Panc1 (cell line): ENCODE data around the gene SOBP. TPM values are rescaled to one million over a fixed set of nuclear protein-coding genes. Genes with fewer than 3 reads are reported as not detected.

Source experiments
- ATAC-seq: fragments of 200-7000 bp; cut with Tn5 transposase; 2 replicates; pipeline ENCODE4 v1.9.1; 2020; ENCODE audit warnings: mild to moderate bottlenecking, moderate library complexity
- BruUV-seq: library from RNA; stranded (reverse); fragments of 400-500 nt; replicated peaks from 2 replicates; lab custom pipeline; 2021; lab: Mats Ljungman, UMichigan
- CTCF ChIA-PET: fragments of 300-600 bp; sonication (Branson Sonifier 250); formaldehyde crosslinking; loops from one replicate; lab custom pipeline; 2022; ENCODE audit warnings: antibody characterized with exemption; lab: Charles Lee
- POLR2A ChIA-PET: fragments of 300-600 bp; sonication (Branson Sonifier 250); formaldehyde crosslinking; loops from one replicate; lab custom pipeline; 2022; ENCODE audit warnings: antibody characterized with exemption; lab: Charles Lee
- DNase-seq: peaks from one replicate; pipeline ENCODE4 v3.0.0-alpha.2; 2010; ENCODE audit warnings: low read depth, low spot score
- H3K27ac ChIP-seq: 2 replicates; pipeline ENCODE4 v1.5.1; 2011; ENCODE audit warnings: mild to moderate bottlenecking, low read length, inconsistent platforms
- H3K27me3 ChIP-seq: fragments of 200-500 bp; sonication (Bioruptor generic); 2 replicates; pipeline ENCODE4 v1.6.0; 2014; ENCODE audit warnings: low read length, inconsistent platforms; ENCODE audit not compliant: control insufficient read depth, insufficient read depth
- H3K36me3 ChIP-seq: fragments of 200-500 bp; sonication (Bioruptor generic); 2 replicates; pipeline ENCODE4 v1.5.1; 2014; ENCODE audit warnings: inconsistent platforms, mild to moderate bottlenecking, low read length, moderate library complexity; ENCODE audit not compliant: control insufficient read depth, insufficient read depth
- H3K4me1 ChIP-seq: 2 replicates; pipeline ENCODE4 v1.5.1; 2011; ENCODE audit warnings: inconsistent platforms, mild to moderate bottlenecking, low read length, moderate library complexity; ENCODE audit not compliant: control insufficient read depth, insufficient read depth
- H3K4me3 ChIP-seq, 2 experiments: 2 replicates each; pipeline ENCODE4 v1.5.1; 2011 to 2012; ENCODE audit warnings: low read depth in 2 of 2, low read length in 2 of 2, mild to moderate bottlenecking in 2 of 2, inconsistent platforms in 1 of 2, moderate library complexity in 1 of 2
- H3K9me3 ChIP-seq: fragments of 200-500 bp; sonication (Bioruptor generic); 2 replicates; pipeline ENCODE4 v1.5.1; 2014; ENCODE audit warnings: low read depth, mild to moderate bottlenecking, inconsistent platforms, low read length, moderate library complexity; ENCODE audit not compliant: control insufficient read depth, insufficient read depth
- POLR2AphosphoS5 ChIP-seq: IDR thresholded peaks from 2 replicates; pipeline ENCODE4 v1.6.1; 2012; ENCODE audit warnings: mild to moderate bottlenecking, low read depth, low read length, moderate library complexity
- SIN3A ChIP-seq: IDR thresholded peaks from 2 replicates; pipeline ENCODE4 v1.6.1; 2012; ENCODE audit warnings: low read depth, mild to moderate bottlenecking, low read length, moderate library complexity, borderline replicate concordance; ENCODE audit not compliant: insufficient read depth
- TCF7L2 ChIP-seq: IDR thresholded peaks from 2 replicates; pipeline ENCODE4 v1.6.1; 2011; ENCODE audit warnings: mild to moderate bottlenecking, low read depth, low read length, inconsistent platforms
- in situ Hi-C: cut with HindIII; loops from 2 replicates; pipeline ENCODE4 v1.10.0; 2016; ENCODE audit warnings: low sequenced_read_pairs, low pct_unique_long_range_greater_than_20kb
- intact Hi-C: fragments of 100-400 bp; cut with micrococcal nuclease; formaldehyde crosslinking; loops from one replicate; pipeline ENCODE4 v1.10.0; 2022; ENCODE audit not compliant: unreplicated experiment
- total RNA-seq: library from RNA; stranded (reverse); gene quantifications from one replicate; pipeline ENCODE4 v1.2.1, GENCODE V29; 2021; ENCODE audit not compliant: unreplicated experiment
- TF ChIP-seq, protein P1 (sequence below), 2 experiments: IDR thresholded peaks; 2 replicates each; pipeline ENCODE4 v1.6.1; 2011 to 2012; ENCODE audit warnings: low read depth in 2 of 2, control low read depth in 1 of 2, low read length in 1 of 2, mild to moderate bottlenecking in 1 of 2, moderate library complexity in 1 of 2; ENCODE audit not compliant: insufficient read depth in 1 of 2
- TF ChIP-seq, protein P2 (sequence below): fragments of 450-650 bp; IDR thresholded peaks from 2 replicates; pipeline ENCODE4 v1.5.1; 2017; ENCODE audit warnings: mild to moderate bottlenecking

SOBP gene
- total RNA-seq, 1 experiment from 2014 or later = 9.0 TPM

DNA sequence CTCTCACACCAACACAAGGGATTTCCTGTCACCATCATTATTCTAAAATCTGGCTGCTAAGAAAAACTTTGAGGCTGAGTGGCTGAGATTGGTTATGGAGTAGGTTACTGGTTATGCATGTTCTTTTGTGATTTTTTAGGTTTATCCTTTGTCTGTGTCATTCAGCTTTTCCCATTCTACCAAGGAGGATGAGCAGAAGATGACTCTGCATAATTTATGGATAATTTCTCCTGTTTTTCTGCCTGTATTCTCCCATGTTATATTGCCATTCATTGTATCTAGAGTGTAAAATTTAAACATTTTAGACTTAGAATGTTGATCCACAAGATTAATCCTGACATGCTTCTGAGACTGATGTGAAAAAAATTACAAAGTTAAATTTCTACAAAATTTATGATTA, 67.8 kb downstream of the SOBP start:
- in situ Hi-C loops = no loop called here
- intact Hi-C loops = no loop called here
- no peaks in the 10 kb centered on the region for H3K27me3 ChIP-seq
- no peaks in the 10 kb centered on the region for H3K36me3 ChIP-seq
- no peak overlapping the region for H3K4me3 ChIP-seq
- no peak overlapping the region for H3K27ac ChIP-seq
- no peaks in the 10 kb centered on the region for H3K9me3 ChIP-seq
- ATAC-seq = no peak
- CTCF ChIA-PET = no interaction called here
- POLR2A ChIA-PET = no interaction called here
- TF ChIP-seq TCF7L2 (no peak), POLR2AphosphoS5 (no peak), SIN3A (no peak)
- TF ChIP-seq, protein P1, sequence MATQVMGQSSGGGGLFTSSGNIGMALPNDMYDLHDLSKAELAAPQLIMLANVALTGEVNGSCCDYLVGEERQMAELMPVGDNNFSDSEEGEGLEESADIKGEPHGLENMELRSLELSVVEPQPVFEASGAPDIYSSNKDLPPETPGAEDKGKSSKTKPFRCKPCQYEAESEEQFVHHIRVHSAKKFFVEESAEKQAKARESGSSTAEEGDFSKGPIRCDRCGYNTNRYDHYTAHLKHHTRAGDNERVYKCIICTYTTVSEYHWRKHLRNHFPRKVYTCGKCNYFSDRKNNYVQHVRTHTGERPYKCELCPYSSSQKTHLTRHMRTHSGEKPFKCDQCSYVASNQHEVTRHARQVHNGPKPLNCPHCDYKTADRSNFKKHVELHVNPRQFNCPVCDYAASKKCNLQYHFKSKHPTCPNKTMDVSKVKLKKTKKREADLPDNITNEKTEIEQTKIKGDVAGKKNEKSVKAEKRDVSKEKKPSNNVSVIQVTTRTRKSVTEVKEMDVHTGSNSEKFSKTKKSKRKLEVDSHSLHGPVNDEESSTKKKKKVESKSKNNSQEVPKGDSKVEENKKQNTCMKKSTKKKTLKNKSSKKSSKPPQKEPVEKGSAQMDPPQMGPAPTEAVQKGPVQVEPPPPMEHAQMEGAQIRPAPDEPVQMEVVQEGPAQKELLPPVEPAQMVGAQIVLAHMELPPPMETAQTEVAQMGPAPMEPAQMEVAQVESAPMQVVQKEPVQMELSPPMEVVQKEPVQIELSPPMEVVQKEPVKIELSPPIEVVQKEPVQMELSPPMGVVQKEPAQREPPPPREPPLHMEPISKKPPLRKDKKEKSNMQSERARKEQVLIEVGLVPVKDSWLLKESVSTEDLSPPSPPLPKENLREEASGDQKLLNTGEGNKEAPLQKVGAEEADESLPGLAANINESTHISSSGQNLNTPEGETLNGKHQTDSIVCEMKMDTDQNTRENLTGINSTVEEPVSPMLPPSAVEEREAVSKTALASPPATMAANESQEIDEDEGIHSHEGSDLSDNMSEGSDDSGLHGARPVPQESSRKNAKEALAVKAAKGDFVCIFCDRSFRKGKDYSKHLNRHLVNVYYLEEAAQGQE (IDR thresholded peaks at IDR 0.05; ENCODE audit: insufficient read depth in 1 of 2, low read depth in 2 of 2, low read length in 1 of 2) = no peak
- TF ChIP-seq, protein P2, sequence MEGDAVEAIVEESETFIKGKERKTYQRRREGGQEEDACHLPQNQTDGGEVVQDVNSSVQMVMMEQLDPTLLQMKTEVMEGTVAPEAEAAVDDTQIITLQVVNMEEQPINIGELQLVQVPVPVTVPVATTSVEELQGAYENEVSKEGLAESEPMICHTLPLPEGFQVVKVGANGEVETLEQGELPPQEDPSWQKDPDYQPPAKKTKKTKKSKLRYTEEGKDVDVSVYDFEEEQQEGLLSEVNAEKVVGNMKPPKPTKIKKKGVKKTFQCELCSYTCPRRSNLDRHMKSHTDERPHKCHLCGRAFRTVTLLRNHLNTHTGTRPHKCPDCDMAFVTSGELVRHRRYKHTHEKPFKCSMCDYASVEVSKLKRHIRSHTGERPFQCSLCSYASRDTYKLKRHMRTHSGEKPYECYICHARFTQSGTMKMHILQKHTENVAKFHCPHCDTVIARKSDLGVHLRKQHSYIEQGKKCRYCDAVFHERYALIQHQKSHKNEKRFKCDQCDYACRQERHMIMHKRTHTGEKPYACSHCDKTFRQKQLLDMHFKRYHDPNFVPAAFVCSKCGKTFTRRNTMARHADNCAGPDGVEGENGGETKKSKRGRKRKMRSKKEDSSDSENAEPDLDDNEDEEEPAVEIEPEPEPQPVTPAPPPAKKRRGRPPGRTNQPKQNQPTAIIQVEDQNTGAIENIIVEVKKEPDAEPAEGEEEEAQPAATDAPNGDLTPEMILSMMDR = no peak
- H3K4me1 ChIP-seq = no peaks in the 10 kb centered on the region
- no peak for DNase-seq
- BruUV-seq = no TSS peak

DNA sequence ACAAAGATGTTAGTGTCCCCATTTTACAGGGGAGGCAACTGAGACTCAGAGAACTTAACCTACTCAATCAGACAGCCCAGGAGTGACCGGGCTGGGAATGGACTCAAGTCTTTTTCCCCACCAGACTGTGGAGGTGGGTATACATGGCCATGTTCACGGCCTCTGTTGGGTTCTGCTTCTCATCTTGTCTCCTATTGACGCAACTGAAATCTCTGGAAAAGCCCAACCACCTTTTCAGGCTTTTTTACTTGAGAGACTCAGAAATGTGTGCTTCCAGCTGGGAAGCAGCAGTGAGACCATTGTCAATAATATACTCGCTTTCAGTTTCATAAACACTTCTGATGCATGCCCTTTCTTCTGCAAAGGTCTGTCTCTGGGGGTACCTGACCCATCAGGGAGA, 70.7 kb downstream of the SOBP start:
- H3K4me3 ChIP-seq = no peak overlapping the region
- ATAC-seq (no peak), DNase-seq (no peak)
- no peaks in the 10 kb centered on the region for H3K36me3 ChIP-seq
- TF ChIP-seq, protein P1 (IDR thresholded peaks at IDR 0.05; ENCODE audit: insufficient read depth in 1 of 2, low read depth in 2 of 2, low read length in 1 of 2) = no peak
- TF ChIP-seq, protein P2 = no peak
- no peak for TF ChIP-seq TCF7L2
- TF ChIP-seq SIN3A = no peak
- TF ChIP-seq POLR2AphosphoS5 = no peak
- POLR2A ChIA-PET = no interaction called here
- H3K27ac ChIP-seq = no peak overlapping the region
- no TSS peak for BruUV-seq
- CTCF ChIA-PET = no interaction called here
- intact Hi-C loops = no loop called here
- peaks cover 8% of the 10 kb centered on the region for H3K4me1 ChIP-seq
- no peaks in the 10 kb centered on the region for H3K27me3 ChIP-seq
- in situ Hi-C loops = no loop called here
- H3K9me3 ChIP-seq = no peaks in the 10 kb centered on the region
